Measurements from ENCODE around the gene ATP13A4.

DNA sequence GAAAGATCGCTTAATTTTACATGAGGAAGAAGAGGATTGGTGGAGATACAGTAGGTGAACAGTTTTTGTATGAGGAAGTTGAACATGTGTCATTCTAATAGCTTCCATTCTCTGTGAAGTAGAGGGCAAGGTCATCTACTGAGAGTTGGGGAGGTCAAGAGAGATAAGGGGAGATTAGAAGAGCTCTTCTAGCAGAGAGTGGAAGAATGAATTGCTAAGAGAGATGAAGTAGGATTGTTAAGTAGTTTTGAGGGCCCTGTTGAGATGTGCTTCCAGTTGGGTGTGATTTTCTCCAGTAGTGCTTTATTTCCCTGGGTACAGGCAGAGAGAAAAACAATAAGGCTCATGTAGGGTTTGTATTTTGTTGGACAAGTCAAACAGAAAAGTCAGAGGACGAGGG, 43.5 kb upstream of the ATP13A4 start:
- TF ChIP-seq CTCF (IDR thresholded peaks at IDR 0.05) (no peak), POLR2A (IDR thresholded peaks at IDR 0.05) (no peak)
